SHP77 (cell line): Measurements from ENCODE around the gene AVPR2.

Source experiments
- DNase-seq, 2 experiments: peaks; one replicate each; lab custom pipeline; 2025; lab: John Stamatoyannopoulos, UW

The AVPR2 gene

DNA sequence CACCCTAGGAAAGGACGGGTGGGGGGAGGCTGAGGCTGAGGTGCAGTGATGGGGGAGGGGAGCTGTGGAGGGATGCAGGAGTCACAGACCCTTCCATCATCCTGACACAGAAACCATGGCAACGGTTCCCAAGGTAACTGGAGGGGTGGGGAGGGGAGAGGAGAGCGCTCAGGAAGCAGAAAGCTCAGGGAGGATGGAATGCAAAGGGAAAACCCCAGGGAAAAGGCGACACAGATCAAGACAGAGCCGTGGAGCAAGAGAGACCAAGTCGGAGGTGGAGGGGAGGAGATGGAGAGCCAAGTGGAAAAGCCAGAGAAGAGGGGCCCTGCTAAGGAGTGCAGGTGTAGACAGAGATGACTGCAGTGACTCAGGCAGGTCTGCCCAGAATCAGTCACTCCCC lies 33.0 kb upstream of the AVPR2 start:
- DNase-seq: no peak

DNA sequence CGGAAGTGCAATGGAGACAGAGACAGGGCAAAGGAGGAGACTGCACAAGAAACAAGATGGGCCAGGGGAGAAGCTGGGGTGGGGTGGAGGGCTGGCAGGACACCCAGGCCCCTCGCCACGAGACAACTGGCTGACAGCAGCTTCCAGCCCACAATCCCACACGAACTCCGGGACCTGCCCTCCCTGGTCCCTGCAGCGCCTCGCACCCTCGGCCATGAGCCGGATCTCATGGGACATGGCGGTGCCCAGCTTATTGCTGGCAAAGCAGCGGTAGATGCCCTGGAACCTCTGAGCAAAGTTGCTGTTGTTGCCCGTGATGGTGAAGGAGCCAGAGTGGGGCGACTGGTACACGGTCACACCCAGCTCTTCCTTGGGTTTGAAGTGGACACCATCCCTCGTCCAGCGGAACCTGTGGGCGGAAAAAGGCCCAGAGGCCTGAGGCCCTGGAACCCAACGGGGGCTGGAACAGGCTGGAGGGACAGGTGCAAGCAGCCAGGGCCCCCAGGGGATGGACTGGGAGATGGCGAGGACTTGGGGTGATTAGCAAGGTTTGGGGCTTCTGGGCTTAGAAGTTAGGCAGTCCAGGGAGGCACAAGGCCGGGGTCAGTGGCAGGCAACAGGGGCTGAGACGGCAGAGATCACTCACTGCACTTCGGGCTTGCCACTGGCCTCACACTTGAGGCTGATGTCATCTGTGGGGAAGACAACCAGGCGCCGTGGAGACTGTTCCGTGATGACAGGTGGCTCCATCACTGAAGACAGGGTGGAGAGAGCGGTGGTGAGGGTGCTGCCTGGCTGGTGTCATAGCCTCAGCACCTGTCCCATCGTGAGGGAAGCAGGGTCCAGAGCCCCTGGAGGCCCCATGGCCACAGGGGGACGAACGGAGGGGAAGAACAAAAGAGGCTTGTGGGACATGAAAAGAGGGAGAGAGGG lies 32.3 kb upstream of the AVPR2 start:
- DNase-seq: no peak

DNA sequence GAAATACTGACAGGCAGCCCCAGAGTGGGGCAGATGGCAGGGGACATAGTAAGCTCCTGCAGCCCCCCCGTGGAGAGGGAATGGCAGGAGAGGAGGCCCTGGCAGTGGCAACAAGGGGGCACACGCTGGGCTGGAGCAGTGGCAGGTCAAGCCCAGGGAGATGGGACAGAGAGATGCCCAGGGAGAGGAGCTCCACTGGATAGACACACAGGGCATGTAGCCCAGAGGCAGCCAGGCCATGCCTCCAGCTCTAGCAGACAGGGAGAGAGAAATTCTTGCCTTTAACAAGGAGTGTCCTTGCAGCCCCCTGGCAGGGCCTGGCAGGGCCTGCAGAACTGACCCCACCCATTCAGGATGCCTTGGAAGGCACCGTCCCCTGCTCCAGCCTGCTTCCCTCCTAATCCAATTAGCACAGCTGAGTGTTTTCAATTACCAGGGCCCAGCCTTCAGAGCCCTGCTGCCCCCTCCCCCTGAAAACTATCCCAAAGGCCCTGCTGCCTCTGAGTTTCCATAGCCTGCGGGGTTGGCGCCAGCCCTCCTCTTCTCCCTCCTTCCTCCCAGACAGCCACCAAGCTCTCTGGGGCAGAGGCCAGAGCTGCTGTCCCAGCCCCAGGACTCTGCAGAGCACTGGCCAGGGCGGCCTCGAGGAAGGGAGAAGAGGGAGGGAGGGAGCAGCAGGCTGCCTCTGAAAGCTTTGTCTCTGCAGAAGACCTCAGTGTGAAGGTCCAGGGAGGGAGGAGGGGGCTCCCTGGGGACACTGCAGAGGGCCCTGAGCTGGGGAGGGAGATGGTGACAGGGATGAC lies 31.0 kb upstream of the AVPR2 start:
- no peak for DNase-seq

DNA sequence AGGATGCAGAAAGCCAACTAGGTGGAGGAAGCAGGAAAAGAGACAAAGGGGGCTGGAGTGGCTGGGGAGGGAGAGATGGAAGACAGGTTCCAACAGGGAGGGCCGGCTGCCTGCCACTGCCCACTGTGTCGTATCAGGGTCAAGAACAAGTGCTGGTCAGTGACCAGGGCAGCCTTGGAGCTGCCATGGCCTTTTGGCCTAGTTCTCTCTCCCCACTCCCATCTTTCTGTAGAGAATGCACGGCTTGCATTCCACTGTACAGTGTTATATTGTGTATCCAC lies 30.4 kb upstream of the AVPR2 start:
- DNase-seq: no peak

DNA sequence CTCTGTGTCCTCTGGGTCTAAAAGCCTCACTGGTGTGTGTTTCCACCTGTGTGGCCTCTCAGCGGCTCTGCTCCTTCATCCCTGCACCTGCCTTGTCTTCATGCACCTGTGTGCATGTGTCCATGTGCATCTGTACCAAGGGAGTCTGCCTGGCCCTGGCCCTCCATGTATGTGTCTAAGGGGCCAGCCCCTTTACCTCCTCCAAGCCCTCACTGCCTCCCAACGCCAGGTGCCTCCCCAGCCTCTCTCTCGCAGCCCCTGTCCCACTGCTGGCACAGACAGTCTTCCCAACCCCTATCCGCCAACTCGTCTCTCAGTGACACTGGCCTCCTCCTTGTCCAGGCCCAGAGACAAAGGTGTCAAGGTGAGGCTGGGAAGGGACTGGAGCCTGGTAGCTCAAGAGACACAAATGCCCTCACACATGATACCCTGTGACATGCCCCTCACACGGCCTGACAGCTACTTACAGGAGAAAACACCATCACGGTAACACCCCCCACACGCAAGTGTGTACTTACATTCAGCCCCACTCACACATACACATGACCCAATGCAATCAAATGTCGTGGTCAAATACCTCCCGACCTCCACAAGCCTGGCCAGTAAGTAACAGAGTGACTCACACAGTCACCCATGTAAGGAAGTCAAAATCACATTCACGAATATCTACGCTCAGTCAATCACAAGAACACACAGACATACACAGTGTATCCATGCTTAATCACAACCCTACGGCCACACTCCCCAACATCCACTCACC lies 29.9 kb upstream of the AVPR2 start:
- DNase-seq: no peak

DNA sequence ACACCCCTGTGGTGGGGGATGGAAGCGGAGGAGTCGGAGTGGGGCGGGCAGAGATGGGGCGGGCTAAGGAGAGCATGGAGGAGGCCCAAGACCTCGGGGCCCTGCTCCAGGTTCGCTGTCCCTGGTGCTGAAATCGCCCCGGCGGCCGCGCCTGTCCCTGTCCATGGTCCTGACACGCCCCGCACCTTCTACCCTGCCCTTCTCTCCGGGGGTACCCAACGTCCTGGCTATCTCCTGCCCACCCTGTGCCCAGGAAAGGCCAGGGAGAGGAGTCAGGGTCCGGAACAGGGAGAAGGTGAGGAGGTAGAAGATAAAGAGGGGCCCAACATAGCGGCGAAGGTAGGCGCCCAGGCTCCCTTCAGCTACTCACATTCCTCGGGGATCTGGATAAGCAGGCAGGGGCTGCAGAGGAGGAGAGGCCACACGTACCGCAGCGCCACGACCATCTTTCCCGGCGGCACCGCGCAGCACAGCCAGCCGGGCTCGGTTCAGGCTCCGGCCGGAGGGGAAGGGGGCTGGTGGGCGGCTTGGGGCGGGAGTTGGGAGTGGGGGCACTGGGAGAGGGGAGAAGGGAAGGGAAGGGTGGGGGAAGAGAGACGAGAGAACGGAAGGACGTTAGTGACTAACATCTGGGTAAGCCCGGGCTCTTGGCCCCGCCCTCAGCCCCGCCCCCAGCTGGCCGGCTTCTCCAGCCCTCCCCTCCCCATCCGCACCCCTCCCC lies 28.9 kb upstream of the AVPR2 start:
- DNase-seq: no peak

DNA sequence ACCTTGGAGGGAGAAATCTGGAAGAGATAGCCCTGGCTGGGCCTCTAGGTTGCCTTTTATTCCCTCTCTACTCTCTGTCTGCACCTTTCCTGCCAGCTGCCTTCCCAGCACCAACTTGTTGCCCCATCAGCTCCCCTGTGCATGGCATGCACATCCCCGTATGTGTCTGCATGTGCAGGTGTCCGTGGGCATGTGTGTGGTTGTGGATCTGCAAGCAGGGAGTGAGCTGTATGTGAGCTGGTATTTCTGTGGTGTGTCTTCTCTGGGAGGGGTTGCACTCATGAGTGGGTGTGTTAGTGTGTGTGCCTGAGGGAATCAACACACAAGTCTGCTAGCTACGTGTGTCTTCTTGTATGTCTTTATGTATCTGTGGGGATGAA lies 28.4 kb upstream of the AVPR2 start:
- DNase-seq: no peak

DNA sequence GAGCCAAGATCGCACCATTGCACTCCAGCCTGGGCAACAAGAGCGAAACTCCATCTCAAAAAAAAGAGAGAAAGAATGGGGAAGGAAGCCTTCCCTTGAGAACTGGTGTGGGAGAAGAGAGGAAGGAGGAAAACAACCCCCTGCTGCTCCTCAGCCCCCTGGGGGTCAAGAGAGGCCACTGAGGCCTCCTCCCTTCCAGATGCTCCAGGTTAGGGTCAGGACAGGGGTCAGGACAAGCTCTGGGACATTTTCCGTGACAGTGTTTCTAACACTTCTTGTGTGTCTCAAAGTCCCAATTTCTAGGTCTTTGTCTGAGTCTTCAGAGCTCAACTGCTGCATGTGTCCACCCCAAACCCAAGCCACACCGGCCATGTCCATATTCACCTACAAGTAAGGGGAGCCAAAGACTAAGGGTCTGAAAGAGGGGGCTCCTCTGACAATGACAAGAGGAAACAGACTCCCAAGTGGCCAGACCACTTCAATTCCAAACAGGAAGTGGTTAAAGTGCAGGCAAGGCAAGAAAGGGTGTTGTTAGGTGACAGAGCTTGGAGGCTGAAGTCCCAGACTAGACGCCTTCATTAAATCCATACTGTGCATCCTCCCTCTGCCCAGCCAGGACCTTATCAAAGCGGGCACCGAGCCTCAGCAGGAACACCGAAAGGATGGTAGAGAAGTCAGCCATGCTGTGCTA lies 26.8 kb upstream of the AVPR2 start:
- DNase-seq: no peak

DNA sequence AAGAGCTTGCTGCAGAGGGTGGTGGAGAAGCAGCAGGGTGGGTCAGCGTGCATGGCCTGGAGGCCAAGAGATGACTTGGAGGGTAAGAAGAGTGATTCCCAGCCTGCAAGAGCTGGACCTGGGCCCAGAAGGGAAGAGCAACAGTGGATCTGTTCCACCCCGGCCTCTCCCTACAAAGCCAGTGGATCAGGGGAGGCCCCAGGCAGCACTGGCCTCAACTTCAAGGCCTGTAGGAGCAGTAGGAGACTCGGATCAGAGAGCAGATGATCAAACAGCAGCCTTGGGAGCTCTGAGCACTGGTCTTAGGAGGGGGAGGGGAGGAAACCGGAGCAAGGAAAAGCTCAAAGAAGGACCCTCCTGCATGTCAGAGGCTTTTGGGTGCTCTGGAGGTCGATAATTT lies 26.1 kb upstream of the AVPR2 start:
- no peak for DNase-seq

DNA sequence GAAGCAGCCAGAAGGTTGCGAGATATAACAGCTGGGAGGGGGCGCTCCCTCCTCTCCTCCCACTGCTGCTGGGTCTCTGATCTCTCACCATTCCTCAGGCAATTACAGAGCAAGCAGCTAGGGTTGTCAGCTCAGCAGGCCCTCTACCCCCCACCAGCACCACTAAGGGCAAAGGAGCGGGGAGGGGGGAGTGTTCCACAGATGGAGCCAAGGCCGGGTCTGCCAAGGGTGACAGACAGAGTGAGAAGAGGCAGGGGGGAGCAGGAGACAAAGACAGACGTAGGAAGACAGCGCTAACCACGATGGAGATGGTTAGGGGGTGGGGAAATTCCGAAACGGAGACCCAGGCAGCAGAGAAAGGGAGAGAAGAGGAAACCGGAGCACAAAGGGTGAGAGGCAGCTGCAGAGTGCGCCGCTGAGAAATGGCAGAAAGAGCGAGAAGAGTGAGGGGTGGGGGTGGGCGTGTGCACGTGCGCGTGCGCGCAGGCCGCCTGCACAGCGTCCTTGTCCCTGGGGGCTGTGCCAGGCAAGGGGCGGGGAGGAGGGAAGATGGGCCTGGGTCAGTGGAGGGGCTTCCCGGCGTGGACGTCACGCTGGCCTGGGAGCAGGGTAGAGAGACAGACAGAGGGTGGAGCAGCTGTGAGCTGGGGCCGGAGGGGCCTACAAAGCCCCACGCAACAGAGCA lies 25.4 kb upstream of the AVPR2 start:
- DNase-seq: no peak

DNA sequence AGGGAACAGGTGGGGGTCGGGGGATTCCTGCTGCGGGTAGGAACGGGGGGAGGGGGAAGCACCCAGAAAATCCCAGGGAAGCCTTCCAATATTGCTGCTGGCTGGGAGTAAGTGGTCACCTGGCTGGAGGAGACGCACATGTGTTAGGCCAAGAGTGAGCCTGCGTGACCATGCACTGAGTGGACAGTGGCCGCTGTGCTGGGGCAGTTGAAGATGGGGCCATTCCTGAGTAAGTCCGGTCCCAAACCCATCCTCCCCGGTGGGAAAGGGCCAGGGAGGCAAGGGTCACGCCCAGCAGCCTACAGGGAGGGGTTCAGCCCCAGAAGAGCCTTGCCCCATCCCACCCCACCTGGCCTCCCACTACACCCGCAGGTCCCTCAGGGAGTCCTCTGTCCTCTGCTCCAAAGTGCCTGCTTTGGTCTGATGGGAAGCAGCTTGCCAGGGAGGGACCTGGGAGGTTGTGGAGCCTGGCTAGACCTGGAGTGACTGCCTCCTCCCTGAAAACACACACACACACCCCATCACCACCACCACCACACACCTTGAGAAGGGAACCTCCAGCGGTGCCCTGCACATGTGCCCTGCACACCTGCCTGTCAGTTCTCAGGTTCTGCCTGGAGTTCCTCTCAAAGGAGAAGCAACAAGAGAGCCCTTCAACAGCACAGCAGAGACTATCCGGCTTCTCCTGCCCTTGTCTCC lies 24.6 kb upstream of the AVPR2 start:
- DNase-seq: no peak

DNA sequence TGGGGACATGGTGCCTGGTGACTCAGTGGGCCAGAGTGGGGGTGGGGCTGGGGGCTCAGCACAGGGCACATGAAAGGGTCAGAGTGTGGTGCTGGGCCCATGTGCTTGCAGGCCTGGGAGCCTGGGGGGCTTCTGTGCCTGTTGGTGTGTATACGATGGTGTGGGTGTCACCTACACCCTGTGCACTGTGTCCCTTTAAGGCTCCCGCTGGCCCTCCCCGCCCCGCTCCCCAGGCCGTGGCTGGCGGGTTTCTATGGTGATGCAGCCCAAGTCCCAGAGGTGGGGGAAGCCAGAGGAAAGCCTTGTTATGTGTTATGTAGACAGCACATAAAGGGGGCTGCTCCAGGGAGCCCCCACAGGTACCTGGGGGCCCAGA lies 24.0 kb upstream of the AVPR2 start:
- no peak for DNase-seq

DNA sequence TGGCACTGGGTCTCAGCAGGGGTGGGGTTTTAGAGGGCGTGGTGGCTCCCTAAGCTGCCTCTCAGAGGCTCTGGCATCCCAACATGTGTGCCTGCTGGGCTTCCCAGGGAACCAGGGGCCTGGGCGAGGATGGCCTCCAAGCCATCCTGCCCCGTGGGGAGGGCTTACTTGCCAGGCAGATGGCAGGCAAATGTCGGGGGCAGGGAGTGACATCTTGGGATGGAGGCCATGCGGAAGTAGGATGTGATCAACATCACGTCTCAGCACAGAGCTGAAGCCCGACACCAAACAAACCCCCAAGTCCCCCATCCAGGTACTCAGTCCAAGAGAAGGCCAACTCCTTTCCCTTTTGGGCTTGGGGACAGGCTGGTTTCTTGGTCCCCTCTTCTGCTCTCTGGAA lies 23.2 kb upstream of the AVPR2 start:
- DNase-seq: no peak

DNA sequence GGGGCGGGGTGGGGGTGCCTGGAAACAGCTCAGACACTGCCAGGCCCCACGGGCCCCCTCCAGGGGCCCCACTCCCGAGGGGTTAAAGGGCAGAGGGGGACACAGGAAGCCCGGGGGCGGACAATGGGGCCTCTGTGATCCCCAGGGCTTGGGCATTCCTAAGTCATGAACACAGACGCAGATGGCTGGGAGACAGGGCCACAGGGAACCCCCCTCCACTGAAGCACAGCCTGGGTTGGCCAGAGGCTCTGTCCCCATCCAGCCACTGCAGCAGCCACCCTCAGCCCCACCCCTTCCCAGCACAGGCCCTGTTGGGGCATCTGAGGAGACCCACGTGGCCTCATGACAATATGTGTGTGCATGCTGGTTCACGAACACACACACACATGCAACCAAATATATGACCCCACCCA lies 22.4 kb upstream of the AVPR2 start:
- no peak for DNase-seq

DNA sequence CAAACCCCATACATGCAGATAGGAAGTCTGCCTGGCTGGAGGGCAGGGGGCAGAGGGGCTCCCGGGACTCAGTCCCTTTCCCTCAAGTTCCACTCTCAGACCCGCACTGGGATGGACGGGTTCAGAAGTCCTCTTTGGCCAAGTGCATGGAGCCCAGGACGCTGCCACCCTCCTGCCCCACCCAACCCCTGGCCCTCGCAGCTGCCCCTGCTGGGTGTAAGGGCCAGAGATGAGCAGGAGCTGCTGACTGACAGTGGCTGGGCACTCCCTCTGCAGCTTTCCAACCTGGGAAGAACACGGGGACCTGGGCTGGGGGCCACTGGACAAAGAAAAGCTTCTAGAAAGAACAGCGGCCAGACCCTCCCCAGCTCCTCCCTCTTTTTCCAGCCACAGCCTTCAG lies 21.9 kb upstream of the AVPR2 start:
- DNase-seq: no peak

DNA sequence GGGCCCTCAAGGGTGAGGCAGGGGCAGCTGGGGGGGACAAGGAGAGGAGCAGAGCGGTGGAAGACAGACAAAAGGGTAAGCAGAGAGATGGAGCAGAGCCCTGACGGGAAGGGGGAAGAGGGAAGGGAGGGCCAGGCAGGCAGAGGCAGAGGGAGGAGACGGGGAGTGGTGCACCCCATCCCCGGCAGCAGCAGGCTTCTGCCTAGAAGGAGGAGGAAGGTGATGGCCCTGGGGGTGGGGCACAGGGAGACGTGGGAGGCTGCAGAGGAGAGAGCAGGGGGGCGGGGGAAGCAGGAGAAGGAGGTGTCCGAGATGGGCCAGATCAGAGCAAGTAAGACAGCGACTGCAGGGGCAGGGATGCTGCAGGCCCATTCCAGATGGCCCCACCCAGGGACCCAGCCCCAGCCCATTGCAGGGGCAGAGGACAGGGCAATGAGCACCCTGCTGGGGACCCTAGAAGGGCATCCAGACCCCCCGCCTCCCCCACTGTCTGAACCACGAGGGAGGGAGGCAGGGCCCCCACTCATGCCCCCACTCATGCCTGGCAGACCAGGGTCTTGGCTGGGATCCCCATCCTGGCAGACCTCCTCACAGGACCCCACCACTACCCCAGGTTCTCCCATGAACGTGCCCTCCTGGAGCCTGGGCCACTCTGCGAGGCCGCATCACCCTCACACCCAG lies 21.2 kb upstream of the AVPR2 start:
- no peak for DNase-seq

DNA sequence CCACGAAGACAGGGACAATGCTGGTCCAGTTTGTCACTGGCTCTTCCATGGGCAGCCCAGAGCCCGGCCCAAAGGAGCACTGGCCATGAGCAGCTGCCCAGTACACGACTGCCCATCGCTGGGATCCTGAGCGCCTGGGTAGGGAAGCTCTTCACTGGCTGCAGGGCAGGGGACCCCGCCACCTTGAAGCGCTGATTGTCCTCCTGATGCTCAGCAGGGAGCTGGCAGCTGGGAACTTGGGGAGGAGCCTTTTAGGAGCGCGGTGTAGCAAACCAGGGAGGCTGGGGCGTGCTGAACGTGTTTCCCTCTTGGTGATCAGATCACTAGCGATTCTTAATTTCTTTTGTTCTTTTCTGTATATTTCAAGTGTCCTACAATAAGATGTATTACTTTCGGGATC lies 20.3 kb upstream of the AVPR2 start:
- no peak for DNase-seq

DNA sequence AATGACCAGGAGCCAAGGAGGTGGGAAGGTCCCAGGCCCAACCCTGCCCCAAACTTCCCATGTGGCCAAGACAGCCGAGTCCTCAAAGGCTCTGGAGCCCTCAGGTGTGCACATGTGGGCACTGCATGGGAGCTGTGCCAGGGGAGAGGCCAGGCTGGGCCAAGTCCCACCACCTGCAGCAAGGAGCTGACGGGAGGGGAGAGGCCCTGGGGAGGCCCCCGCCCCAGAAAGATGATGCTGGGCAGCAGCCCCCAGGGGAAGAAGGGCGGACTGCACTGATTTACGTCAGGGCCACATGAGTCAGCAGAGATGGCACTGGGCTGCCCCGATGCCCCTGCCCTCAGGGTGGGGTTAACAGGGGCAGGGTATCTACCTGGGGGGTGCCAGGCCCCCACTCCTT lies 19.9 kb upstream of the AVPR2 start:
- no peak for DNase-seq

DNA sequence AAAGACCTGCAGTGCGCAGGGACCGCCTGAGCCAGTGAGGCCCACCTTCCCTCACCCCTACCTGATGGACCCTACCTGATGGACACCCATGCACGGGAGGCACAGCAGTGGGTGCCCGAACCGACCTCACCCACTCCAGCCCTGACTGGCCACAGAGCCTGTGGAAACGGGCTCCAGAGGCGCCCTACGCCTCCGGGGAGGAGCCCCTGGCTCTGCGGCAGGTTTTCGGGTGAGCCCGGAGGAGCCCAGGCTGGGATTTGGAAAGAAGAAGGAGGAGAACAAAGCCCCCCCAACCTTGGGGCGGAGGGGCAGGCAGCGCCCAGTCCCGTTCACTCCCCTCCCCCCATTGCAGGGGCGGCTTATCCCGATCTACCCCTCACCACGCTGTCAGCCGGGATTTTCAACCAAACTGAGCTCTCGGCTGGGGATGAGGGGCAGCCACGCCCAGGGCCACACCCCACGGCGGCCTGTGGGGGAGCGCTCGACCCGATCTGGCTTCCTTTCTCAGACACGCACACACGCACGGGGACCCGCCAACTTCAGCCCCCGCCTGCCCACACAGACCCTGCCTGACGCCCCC lies 19.2 kb upstream of the AVPR2 start:
- no peak for DNase-seq
